ENCODE results near the gene PSME2. TPM values are rescaled to one million over a fixed set of nuclear protein-coding genes. Genes with fewer than 3 reads are reported as not detected.

PSME2 gene
- total RNA-seq, 1 donor from 2014 or later, result 125 TPM

DNA sequence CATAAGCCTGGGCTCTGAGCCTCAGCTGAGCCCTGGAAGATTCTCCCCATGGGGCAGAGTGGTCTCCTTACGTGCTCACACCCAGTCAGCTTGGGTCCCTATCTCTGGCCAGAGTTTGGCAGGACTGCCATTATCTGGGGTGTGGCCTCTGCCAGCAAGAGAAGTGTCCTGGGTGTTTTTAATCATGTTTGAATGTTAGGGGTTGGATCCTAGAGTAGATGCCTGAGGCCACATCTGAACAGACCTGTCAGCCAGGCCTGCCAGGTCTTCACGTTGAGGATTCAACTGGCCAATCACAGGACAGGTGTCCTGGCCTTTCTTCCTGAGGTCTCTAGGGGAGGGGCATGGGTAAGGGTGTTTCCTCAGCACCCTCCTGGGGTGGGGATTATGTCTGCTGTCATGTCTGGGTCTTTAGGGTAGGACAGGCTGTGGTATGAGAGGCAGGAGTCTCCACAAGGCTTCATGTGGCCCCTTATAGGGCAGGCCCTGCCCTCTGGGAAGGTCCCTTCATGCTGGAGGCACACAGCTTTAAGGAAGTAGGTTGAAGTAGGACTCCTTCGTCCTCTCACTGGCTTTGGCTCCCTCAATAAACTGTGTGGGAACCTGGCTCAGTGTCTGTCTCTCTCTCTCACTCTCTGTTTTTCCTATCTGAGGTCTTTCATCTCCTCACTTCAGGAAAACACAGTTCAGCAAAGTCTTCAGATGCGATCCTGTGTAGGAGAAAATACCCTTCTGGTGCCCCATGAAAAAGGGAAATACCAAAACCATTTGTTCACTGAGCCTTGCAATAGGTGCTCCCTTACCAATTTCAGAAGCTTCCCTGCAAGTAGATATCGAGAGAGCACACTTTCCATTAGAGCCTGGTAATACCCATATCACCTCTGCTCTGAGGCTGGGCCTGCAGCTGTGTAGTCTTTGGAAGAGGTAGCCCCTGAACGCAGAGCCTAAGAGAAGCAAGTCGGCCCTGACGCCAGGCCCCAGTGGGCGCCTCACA is 22.7 kb downstream of the PSME2 start:
- Mint-ChIP-seq H3K4me3 (no peak overlapping the region), H3K9me3 (no peaks in the 10 kb centered on the region), H3K36me3 (ENCODE audit: low read depth) (peaks cover under 1% of the 10 kb centered on the region), H3K27me3 (ENCODE audit: low read depth) (no peaks in the 10 kb centered on the region), H3K4me1 (no peaks in the 10 kb centered on the region), H3K27ac (ENCODE audit: unreplicated experiment) (no peak overlapping the region)
- TF ChIP-seq, protein P1, sequence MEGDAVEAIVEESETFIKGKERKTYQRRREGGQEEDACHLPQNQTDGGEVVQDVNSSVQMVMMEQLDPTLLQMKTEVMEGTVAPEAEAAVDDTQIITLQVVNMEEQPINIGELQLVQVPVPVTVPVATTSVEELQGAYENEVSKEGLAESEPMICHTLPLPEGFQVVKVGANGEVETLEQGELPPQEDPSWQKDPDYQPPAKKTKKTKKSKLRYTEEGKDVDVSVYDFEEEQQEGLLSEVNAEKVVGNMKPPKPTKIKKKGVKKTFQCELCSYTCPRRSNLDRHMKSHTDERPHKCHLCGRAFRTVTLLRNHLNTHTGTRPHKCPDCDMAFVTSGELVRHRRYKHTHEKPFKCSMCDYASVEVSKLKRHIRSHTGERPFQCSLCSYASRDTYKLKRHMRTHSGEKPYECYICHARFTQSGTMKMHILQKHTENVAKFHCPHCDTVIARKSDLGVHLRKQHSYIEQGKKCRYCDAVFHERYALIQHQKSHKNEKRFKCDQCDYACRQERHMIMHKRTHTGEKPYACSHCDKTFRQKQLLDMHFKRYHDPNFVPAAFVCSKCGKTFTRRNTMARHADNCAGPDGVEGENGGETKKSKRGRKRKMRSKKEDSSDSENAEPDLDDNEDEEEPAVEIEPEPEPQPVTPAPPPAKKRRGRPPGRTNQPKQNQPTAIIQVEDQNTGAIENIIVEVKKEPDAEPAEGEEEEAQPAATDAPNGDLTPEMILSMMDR (conservative IDR thresholded peaks at IDR 0.05), result no peak
- DNase-seq (ENCODE audit: low read depth, low spot score), result no peak

DNA sequence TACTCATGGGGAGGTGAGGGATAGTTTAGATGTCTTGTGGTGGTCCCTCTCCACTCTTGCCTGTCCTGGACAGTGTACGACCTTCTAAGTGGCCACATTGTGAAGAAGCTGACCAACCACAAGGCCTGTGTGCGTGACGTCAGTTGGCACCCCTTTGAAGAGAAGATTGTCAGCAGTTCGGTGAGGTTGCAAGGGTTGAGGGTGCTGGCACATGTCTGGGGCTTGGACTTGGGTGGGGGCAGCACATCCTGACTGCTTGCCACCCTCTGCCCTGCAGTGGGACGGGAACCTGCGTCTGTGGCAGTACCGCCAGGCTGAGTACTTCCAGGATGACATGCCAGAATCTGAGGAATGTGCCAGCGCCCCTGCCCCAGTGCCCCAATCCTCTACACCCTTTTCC is 23.5 kb downstream of the PSME2 start:
- Mint-ChIP-seq H3K9me3 (no peaks in the 10 kb centered on the region), H3K4me1 (no peaks in the 10 kb centered on the region), H3K27ac (ENCODE audit: unreplicated experiment) (no peak overlapping the region), H3K4me3 (no peak overlapping the region), H3K36me3 (ENCODE audit: low read depth) (peaks cover 2% of the 10 kb centered on the region), H3K27me3 (ENCODE audit: low read depth) (no peaks in the 10 kb centered on the region)
- no peak for DNase-seq (ENCODE audit: low read depth, low spot score)
- TF ChIP-seq, protein P1 (conservative IDR thresholded peaks at IDR 0.05), result no peak

DNA sequence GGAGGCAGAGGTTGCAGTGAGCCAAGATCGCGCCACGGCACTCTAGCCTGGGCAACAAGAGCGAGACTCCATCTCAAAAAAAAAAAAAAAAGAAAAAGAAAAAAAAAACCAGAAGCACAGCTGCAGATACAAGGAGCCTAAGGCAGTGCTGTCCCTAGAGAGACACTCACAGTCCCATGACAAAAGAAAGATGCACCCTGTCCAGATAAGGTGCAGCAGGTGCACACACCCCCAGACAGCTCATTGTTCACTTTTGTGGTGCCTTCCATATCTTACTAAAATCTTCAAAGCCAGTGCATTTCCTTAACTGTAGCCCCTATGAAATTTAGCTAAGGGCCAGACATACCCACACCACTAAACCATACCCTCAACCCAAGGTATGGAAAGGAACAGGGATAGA is 24.0 kb downstream of the PSME2 start:
- Mint-ChIP-seq H3K36me3 (ENCODE audit: low read depth) (peaks cover 2% of the 10 kb centered on the region), H3K27me3 (ENCODE audit: low read depth) (no peaks in the 10 kb centered on the region), H3K27ac (ENCODE audit: unreplicated experiment) (no peak overlapping the region), H3K9me3 (no peaks in the 10 kb centered on the region), H3K4me3 (no peak overlapping the region), H3K4me1 (no peaks in the 10 kb centered on the region)
- TF ChIP-seq, protein P1 (conservative IDR thresholded peaks at IDR 0.05), result no peak
- no peak for DNase-seq (ENCODE audit: low read depth, low spot score)

DNA sequence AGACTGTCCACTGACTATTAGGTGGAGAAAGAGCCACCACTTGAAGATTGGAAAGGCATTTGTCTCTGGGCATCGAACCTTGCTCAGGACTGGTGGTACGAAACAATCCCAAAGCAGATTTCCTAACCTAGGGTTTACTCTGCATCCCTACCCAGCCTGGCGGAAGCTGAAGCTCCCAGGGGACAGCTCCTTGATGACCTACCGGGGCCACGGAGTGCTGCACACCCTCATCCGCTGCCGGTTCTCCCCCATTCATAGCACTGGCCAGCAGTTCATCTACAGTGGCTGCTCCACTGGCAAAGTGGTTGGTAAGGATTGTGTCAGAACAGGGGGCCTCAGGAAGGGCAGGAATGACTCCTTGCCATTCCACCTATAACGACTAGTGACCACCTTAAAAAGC is 25.2 kb downstream of the PSME2 start:
- Mint-ChIP-seq H3K9me3 (no peaks in the 10 kb centered on the region), H3K27ac (ENCODE audit: unreplicated experiment) (no peak overlapping the region), H3K36me3 (ENCODE audit: low read depth) (peaks cover 2% of the 10 kb centered on the region), H3K27me3 (ENCODE audit: low read depth) (no peaks in the 10 kb centered on the region), H3K4me1 (peaks cover 5% of the 10 kb centered on the region), H3K4me3 (no peak overlapping the region)
- no peak for DNase-seq (ENCODE audit: low read depth, low spot score)
- TF ChIP-seq, protein P1 (conservative IDR thresholded peaks at IDR 0.05), result no peak

DNA sequence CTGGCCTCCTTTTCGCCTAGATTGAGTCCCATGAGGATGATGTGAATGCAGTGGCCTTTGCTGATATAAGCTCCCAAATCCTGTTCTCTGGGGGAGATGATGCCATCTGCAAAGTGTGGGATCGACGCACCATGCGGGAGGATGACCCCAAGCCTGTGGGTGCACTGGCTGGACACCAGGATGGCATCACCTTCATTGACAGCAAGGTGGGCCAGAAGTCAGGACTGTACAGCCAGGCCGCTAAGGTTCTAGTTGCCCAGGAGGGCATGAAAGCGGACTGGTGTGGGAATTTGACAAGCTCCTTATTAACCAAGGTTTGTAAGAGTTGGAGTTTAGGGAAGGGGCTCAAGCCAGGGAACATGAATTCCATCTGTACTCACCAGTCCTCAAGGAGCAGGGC is 26.7 kb downstream of the PSME2 start:
- H3K9me3 Mint-ChIP-seq, result no peaks in the 10 kb centered on the region
- no peaks in the 10 kb centered on the region for H3K27me3 Mint-ChIP-seq (ENCODE audit: low read depth)
- H3K27ac Mint-ChIP-seq (ENCODE audit: unreplicated experiment), result no peak overlapping the region
- peaks cover 2% of the 10 kb centered on the region for H3K36me3 Mint-ChIP-seq (ENCODE audit: low read depth)
- TF ChIP-seq, protein P1 (conservative IDR thresholded peaks at IDR 0.05), result no peak
- DNase-seq (ENCODE audit: low read depth, low spot score), result no peak
- H3K4me3 Mint-ChIP-seq, result no peak overlapping the region
- peaks cover 20% of the 10 kb centered on the region for H3K4me1 Mint-ChIP-seq

Measured in neural crest cell (in vitro differentiated cells).